Keratinocyte (primary cell): Measurements from ENCODE around the gene EVI5L. TPM values are rescaled to one million over a fixed set of nuclear protein-coding genes. Genes with fewer than 3 reads are reported as not detected.

Source experiments
- DNase-seq: peaks from one replicate; pipeline ENCODE4 v3.0.0-alpha.2; 2011; ENCODE audit warnings: low read depth, missing footprints, low spot score
- FAIRE-seq: peaks from 2 replicates; lab custom pipeline; 2011; peaks lifted over from hg19 to GRCh38; lab: Jason Lieb, UNC
- H2AFZ ChIP-seq: 2 replicates; pipeline ENCODE4 v1.6.0; 2012; ENCODE audit warnings: low read length, control low read depth, inconsistent platforms; ENCODE audit not compliant: control insufficient read depth
- H3K27ac ChIP-seq: 2 replicates; pipeline ENCODE4 v1.5.1; 2011; ENCODE audit warnings: low read length; ENCODE audit not compliant: control insufficient read depth, insufficient read depth
- H3K27me3 ChIP-seq: 3 replicates; pipeline ENCODE4 v1.6.0; 2011; ENCODE audit warnings: low read length; ENCODE audit not compliant: control insufficient read depth, insufficient read depth; ENCODE audit errors: extremely low read depth
- H3K36me3 ChIP-seq, 2 experiments: 2 replicates in 1 of 2; 3 replicates in 1 of 2; pipeline ENCODE4 v1.5.1; 2011; ENCODE audit warnings: low read length in 2 of 2, mild to moderate bottlenecking in 1 of 2; ENCODE audit not compliant: control insufficient read depth in 2 of 2, insufficient read depth in 2 of 2; ENCODE audit errors: extremely low read depth in 1 of 2
- H3K4me1 ChIP-seq: 3 replicates; pipeline ENCODE4 v1.5.1; 2011; ENCODE audit warnings: low read length; ENCODE audit not compliant: control insufficient read depth, insufficient read depth; ENCODE audit errors: extremely low read depth
- H3K4me2 ChIP-seq: 3 replicates; pipeline ENCODE4 v1.6.0; 2011; ENCODE audit warnings: low read depth, low read length; ENCODE audit not compliant: control insufficient read depth, insufficient read depth; ENCODE audit errors: extremely low read depth
- H3K4me3 ChIP-seq, 3 experiments: fragments of 200-600 bp in 1 of 3; sonication (generic) in 1 of 3; 2 replicates in 2 of 3; 3 replicates in 1 of 3; pipeline ENCODE4 v1.5.1; 2011 to 2016; ENCODE audit warnings: low read length in 3 of 3, mild to moderate bottlenecking in 3 of 3, control low read depth in 2 of 3, inconsistent platforms in 1 of 3, low read depth in 1 of 3, mixed read lengths in 1 of 3, mixed run types in 1 of 3, moderate library complexity in 1 of 3; ENCODE audit not compliant: control insufficient read depth in 2 of 3, insufficient read depth in 2 of 3; ENCODE audit errors: extremely low read depth in 1 of 3
- H3K79me2 ChIP-seq: 2 replicates; pipeline ENCODE4 v1.6.0; 2012; ENCODE audit warnings: low read length; ENCODE audit not compliant: control insufficient read depth, insufficient read depth
- H3K9ac ChIP-seq: 3 replicates; pipeline ENCODE4 v1.6.0; 2011; ENCODE audit warnings: low read length; ENCODE audit not compliant: control insufficient read depth, insufficient read depth; ENCODE audit errors: extremely low read depth
- H3K9me1 ChIP-seq: 3 replicates; pipeline ENCODE4 v1.6.0; 2011; ENCODE audit warnings: low read length; ENCODE audit not compliant: control insufficient read depth, insufficient read depth; ENCODE audit errors: extremely low read depth
- H3K9me3 ChIP-seq: 2 replicates; pipeline ENCODE4 v1.5.1; 2012; ENCODE audit warnings: low read depth, low read length; ENCODE audit not compliant: control insufficient read depth
- H4K20me1 ChIP-seq: 3 replicates; pipeline ENCODE4 v1.6.0; 2011; ENCODE audit warnings: low read length; ENCODE audit not compliant: control insufficient read depth, insufficient read depth; ENCODE audit errors: extremely low read depth
- CTCF ChIP-seq, 3 experiments: IDR thresholded peaks in 1 of 3; conservative IDR thresholded peaks in 1 of 3; optimal IDR thresholded peaks in 1 of 3; 2 replicates in 2 of 3; 3 replicates in 1 of 3; pipeline versions ENCODE3 to v1.5.1; 2011; ENCODE audit warnings: low read length in 3 of 3, mild to moderate bottlenecking in 3 of 3, moderate library complexity in 2 of 3, control low read depth in 1 of 3, inconsistent platforms in 1 of 3; ENCODE audit not compliant: insufficient read depth in 2 of 3; ENCODE audit errors: extremely low read depth in 1 of 3
- EZH2 ChIP-seq: IDR thresholded peaks from one replicate; pipeline ENCODE4 v1.6.1; 2012; ENCODE audit warnings: inconsistent platforms, mild to moderate bottlenecking, low read length, moderate library complexity
- dilution Hi-C: fragments of 300-500 bp; cut with MboI; formaldehyde crosslinking; loops from one replicate; pipeline ENCODE4 v1.7.0; 2020; ENCODE audit warnings: low sequenced_read_pairs; ENCODE audit not compliant: extremely low pct_ligation_motif_present
- polyA plus RNA-seq, 5 experiments: library from polyadenylated mRNA; depleted of rRNA in 3 of 5; stranded (reverse) in 3 of 5; stranded (forward) in 1 of 5; unstranded in 1 of 5; fragments of >200 nt; gene quantifications; 1 replicate in 1 of 5; 2 replicates in 3 of 5; 3 replicates in 1 of 5; pipeline versions ENCODE4 v1.2.1 to v1.2.3, GENCODE V29; 2011 to 2012; ENCODE audit warnings: missing spikeins in 2 of 5, low read depth in 1 of 5, low replicate concordance in 1 of 5

The EVI5L gene
- polyA plus RNA-seq, 1 donor (not counting 4 experiments of a cell fraction or from before 2014, with no cell fraction given), result 7.5 TPM

- Histone ChIP-seq H3K4me3 (no peak overlapping the region), H3K9me1 (no peaks in the 10 kb centered on the region), H3K9me3 (no peaks in the 10 kb centered on the region), H3K4me1 (peaks cover 5% of the 10 kb centered on the region), H2AFZ (no peak overlapping the region), H3K27ac (no peak overlapping the region), H3K36me3 (no peaks in the 10 kb centered on the region), H4K20me1 (no peaks in the 10 kb centered on the region), H3K79me2 (no peaks in the 10 kb centered on the region), H3K4me2 (no peak overlapping the region), H3K27me3 (no peaks in the 10 kb centered on the region), H3K9ac (no peak overlapping the region)
- TF ChIP-seq CTCF (optimal IDR thresholded peaks at IDR 0.05 in 1 of 3, IDR thresholded peaks at IDR 0.05 in 1 of 3, conservative IDR thresholded peaks at IDR 0.05 in 1 of 3; ENCODE audit: extremely low read depth in 1 of 3, insufficient read depth in 2 of 3, low read length in 3 of 3) (no peak), EZH2 (no peak)
- no peak for DNase-seq
- FAIRE-seq, result no peak
- dilution Hi-C loops, result no loop called here
These were observed 28.9 kb upstream of the EVI5L start for GRCh38 chr19:7801020-7801570.

GRCh38 chr19:7806234-7806633, 23.8 kb upstream of the EVI5L start:
- no peak for DNase-seq
- dilution Hi-C loops, result no loop called here

More at GRCh38 chr19:7806234-7806633, 23.8 kb upstream of the EVI5L start:
- Histone ChIP-seq H3K4me2 (no peak overlapping the region), H3K79me2 (no peaks in the 10 kb centered on the region), H3K9me3 (peaks cover 2% of the 10 kb centered on the region), H3K9ac (no peak overlapping the region), H3K4me3 (no peak overlapping the region), H3K27ac (no peak overlapping the region), H4K20me1 (no peaks in the 10 kb centered on the region), H3K4me1 (peaks cover 9% of the 10 kb centered on the region), H3K9me1 (no peaks in the 10 kb centered on the region), H2AFZ (no peak overlapping the region), H3K36me3 (no peaks in the 10 kb centered on the region), H3K27me3 (no peaks in the 10 kb centered on the region)
- no peak for FAIRE-seq
- TF ChIP-seq CTCF (optimal IDR thresholded peaks at IDR 0.05 in 1 of 3, IDR thresholded peaks at IDR 0.05 in 1 of 3, conservative IDR thresholded peaks at IDR 0.05 in 1 of 3; ENCODE audit: extremely low read depth in 1 of 3, insufficient read depth in 2 of 3, low read length in 3 of 3) (no peak), EZH2 (no peak)
